SH-SY5Y (cell line): Measurements from ENCODE around the gene DPF1.

Experiments used
- GATA2 ChIP-seq: IDR thresholded peaks from 2 replicates; pipeline ENCODE4 v1.6.1; 2011; ENCODE audit warnings: mild to moderate bottlenecking, low read depth, low read length
- GATA3 ChIP-seq: IDR thresholded peaks from 2 replicates; pipeline ENCODE4 v1.6.1; 2011; ENCODE audit warnings: low read depth, mild to moderate bottlenecking, low read length, moderate library complexity

Gene DPF1

DNA sequence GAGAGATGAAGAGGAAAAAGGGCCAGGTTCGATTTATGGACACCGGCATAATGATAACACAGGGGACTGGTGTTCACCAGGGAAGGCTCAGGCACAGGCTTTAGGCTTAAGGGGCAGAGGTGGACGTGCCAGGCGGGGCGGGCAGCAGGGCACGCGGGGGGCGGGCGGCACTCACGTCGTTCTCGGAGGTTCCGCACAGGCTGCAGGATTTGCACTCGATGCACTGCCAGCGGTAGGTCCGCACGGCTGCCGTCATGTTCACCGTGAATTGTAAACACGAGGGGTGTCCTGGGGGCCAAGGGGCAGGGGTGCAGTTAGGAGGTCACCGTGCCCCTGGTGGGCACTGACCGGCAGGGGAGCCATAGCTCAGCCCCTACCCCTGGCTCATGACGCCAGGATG, 10.6 kb downstream of the DPF1 start:
- no peak for TF ChIP-seq GATA2
- TF ChIP-seq GATA3: no peak

DNA sequence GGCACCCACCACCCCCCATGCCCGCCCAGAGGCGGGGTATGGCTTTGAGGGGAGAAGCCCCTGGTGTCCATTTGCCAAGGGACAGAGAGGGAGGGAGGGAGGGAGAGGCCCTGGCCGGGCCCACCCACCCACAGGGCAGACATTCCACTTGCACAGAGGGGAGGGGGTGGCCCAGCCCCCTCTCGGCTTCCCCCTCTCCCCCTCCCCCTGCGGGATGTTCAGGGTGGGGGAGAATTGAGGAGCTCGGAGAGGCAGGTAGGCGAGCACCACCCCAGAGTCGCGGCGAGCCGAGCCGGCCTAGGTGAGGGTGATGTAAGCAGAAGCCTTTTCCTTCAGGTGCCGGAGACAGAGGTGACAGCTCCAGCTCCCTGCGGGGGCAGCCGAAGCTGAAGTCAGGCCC, 12.3 kb downstream of the DPF1 start:
- TF ChIP-seq GATA2 (no peak), GATA3 (no peak)

DNA sequence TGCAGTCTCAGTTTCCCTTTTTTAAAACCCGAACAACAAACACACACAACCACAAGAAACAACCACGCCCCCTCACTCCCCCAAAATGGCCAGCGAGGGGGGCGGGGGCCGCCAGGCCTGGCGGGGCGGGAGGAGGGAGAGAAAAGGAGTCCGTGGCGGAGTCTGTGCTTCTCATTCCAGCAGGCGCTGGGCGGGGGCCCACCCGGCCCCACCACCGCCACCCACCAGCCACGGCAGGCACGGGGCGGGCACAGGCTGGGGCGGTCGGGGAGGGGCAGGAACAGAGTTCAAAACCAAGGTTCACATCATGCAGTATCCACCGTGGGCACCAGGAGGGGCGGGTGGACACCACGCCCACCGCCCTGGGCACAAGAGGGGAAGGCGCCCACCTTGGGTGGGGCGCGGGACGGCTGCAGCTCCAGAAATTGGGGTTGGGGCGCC, 12.9 kb downstream of the DPF1 start:
- no peak for TF ChIP-seq GATA3
- no peak for TF ChIP-seq GATA2

DNA sequence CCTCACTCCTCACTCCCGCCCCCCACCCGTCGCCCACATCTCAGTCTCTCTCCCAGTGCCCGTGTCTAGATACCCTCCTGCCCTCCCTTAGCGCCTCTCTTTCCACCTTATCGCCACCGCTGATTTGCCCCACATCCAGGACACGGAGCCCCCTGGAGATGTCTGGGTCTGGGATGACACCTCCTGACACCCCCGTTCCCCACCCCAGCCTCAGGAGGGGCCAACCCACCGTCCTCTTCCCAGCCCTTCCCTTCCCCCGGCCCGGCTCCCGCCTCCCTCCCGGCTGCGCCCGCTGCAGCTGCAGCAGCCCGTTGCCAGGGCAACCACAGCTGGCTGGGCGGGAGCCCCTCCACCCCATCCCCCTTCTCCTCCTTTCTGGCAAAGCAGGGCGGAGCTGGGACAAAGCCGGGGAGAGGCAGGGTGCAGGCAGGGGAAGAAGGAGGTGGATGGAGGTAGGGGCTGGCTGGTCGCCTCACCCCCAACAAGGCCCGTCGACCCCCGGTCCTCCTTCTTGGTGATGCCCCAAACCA, 13.5 kb downstream of the DPF1 start:
- no peak for TF ChIP-seq GATA3
- TF ChIP-seq GATA2: no peak

DNA sequence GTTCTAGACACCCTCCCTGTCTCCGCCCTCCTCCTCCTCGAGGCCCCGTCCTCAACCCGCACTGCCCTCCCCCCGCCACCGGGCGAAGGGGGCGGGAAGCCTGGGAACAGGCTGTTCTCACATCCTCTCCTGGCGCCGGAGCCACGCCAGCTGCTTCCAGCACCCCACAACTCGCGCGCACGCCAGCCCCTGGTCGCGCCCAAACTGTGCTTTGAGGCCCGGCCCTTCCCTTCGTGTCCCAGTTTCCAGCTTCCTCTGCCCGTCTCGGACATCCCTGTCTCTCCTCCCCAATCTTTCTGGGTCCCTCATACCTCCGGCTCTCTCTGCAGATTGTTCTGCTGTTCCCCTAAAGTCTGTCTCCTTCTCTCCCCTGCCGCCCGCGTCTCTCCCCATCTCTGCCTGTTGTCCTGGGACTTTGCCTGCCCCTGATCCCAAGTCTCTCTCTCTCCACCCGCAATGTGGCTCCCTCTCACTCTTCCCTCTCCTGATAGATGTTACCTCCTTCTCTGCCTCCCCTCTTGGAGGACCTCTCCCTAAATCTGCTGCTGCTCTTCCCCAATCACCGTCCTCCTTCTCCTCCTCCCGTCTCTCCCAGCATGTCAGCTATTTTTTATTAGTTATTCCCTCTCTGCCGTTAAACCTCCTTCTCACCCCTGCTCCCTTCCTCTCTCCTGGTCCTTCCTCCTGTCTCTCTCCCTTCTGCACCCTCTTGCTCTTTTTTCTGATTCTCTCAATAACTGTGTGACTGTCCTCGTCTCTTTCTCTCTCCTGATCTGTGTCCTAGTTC, 14.2 kb downstream of the DPF1 start:
- TF ChIP-seq GATA2 (no peak), GATA3 (no peak)

DNA sequence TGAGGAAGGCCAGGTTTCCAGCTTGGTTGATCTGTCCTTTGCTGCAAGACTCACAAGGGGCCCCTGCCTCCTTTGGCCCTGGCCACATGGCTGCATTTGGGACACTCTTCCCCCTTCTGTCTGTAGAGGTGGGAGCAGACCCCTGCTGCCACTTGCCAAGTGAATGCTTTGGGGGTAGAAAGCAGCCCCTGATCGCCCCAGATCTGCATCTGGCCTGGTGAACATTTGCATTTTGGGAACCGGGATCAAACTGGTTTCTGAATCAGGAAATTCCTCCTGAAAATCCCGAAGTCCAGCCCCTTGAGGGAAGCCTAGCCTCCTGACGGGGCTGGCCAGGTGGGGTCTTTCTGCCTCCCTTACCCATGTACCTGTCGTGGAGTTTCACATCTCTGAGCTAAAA, 14.9 kb downstream of the DPF1 start:
- TF ChIP-seq GATA2 (no peak), GATA3 (no peak)

DNA sequence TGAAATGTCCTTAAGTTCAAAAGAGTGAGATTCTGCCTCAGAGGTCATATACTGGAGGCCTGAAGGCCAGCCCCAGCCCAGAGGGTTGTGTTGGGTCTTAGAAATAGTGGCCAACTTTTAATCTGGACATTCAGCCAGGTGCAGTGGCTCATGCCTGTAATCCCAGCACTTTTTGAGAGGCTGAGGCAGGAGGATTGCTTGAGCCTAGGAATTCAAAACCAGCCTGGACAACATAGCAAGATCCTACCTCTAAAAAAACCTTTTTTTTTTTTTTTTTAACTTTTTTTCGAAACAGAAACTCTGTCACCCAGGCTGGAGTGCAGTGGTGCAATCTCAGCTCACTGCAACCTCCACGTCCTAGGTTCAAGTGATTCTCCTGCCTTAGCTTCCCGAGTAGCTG, 15.5 kb downstream of the DPF1 start:
- TF ChIP-seq GATA2 (no peak), GATA3 (no peak)

DNA sequence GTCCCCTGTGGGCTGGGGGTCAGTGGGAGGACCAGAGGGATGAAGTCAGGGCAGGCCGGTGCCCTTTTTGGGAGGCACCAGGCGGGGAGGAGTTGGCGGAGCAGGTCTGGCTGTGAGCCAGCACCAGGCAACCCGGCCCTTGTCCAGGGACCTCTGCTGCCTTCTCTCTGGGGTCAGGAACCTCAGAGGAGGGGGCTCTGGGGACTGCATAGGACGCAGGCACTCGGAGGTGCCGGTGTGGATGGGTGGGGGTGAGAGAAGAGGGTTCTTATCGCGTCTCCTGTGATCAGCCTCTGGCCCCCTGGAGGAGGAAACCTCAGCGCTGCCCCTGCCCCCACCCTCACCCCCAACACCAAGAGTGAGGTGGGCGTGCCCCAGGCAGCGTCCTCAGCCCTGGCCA, 16.5 kb downstream of the DPF1 start:
- no peak for TF ChIP-seq GATA2

DNA sequence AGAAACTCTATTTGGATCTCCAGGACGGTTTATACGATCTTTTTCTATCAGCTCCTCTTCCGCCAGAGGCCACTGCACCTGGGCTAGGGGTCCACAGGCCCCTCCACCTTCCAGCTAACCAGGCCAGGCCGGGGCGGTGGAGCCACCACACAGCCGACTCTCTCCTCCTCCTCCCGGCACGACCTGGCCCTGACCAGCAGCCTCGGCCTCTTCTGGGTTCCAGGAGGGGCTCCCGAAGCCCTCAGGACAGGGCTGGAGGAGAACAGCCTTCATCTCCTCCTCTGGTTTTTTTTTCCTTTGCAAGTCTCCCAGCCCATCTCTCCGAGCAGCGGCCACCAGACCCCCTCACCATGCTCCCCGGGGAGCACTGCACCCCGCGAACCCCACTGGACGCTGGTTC, 17.1 kb downstream of the DPF1 start:
- no peak for TF ChIP-seq GATA3
- no peak for TF ChIP-seq GATA2

DNA sequence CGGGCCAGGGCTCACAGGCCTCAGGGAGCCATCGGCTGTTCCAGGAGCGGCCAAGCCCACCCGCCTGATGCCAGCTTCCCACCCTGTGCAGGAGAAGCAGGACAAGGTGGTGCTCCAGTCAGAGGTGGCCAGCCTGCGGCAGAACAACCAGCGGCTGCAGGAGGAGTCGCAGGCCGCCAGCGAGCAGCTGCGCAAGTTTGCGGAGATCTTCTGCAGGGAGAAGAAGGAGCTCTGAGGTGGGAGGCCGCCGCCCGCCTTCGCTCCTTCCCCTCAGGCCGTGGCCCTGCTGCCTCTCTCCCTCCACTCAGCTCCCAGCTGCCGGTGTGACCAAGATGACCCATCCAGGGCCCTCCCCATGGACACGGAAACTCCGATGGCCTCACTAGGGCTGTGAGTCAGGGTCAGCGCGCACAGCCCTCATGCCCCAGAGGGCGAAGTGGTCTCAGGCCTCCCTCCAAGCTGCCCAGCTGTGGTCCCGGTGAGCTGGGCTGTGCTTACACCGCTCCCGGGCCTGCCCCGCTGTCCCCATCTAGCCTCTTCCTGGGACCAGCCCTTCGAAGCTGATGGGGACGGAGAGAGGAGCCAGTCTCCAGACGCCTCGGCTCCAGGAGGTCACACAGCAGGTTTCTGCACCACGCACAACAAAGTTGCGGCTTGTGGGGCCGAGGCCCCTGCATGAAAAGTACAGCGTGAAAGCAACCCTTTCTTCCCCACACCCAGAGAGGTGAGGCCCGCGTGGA, 17.8 kb downstream of the DPF1 start:
- TF ChIP-seq GATA2 (no peak), GATA3 (no peak)

DNA sequence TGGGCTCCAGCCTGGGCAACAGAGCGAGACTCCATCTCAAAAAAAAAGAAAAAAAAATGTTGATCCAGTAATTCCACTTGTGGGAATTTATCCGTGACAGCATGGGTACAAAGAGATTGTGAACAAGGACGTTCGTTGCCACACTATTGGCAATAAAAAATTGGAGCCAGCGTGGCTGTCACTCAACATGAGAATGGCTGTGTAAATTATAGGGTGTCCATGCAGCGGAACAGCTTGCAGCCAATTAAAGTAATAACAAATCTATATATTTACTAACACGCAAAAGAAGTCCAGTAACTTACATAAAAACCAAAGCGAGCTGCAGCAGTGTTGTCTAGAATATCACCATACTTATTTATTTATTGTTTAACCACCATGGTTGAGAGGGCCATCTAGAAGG, 19.3 kb downstream of the DPF1 start:
- no peak for TF ChIP-seq GATA3
- TF ChIP-seq GATA2: no peak

DNA sequence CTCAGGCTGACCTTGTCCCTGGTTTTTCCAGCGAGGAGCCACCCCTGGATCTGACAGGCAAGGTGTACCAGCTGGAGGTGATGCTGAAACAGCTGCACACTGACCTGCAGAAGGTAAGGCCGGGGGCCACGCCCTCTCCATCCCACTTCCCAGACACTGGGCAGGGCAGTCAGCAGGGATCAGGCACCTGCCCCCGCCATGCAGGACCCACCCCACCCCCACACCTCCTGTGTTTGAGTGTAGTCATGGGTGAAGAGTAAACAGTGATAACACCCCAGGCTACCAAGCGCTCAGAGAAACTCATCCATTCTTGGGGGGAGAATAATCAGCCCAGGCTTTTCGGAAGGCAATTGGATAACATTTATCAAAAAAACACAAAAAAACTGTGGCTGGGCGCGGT, 19.9 kb downstream of the DPF1 start:
- no peak for TF ChIP-seq GATA3
- no peak for TF ChIP-seq GATA2

DNA sequence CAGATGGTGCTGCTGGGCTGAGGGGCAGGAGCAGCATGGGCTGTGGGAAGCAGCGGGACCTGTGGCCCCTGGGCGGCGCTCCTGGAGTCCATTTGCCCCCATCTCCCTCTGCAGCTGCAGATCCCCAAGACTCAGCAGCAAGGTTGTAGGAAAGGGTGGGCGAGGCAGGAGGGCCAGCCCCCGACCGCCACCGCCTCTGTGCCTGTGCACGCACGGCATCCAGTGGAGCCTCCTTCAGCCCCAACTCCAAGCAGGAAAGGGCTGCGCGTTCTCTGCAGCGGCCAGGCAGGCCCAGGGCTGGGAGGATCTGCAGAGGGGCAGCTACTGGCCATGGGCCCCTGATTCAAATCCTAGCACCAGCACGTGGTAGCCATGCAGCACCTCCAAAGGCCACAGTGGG, 20.8 kb downstream of the DPF1 start:
- no peak for TF ChIP-seq GATA3
- no peak for TF ChIP-seq GATA2

DNA sequence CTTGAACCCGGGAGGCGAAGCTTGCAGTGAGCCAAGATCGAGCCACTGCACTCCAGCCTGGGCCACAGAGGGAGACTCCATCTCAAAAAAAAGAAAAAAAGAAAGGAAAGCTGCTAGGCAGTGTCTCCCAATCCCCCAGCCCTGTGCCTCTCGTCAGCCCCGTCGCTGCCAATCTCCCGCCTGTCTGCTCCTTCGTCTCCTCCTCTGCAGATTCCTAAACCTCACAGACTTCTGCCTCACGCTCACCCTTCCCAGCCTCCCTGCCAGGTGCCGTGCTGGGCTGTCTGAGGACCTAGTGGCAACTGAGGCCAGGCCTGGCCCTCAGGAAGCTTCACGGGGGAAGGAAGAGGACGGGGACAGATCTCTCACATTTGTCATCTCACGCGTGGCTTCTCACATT, 21.5 kb downstream of the DPF1 start:
- TF ChIP-seq GATA3 (no peak), GATA2 (no peak)

DNA sequence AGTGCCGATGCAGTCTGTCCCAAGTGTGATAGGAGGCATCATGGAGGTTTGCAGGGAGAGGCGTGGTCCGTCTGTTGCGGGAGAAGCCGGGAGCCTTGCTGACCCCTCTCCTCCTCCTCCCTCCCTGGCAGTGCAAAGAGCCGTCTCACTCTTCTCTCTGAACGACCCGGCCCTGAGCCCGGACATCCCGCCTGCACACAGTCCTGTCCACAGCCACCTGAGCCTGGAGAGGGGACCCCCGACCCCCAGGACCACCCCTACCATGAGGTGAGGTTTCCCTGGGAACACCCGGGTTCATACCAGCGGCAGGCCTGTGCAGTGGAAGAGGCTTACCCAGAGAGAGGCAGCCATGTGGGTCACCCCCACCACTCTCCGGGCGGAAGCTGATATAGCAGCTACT, 22.3 kb downstream of the DPF1 start:
- TF ChIP-seq GATA2 (no peak), GATA3 (no peak)

DNA sequence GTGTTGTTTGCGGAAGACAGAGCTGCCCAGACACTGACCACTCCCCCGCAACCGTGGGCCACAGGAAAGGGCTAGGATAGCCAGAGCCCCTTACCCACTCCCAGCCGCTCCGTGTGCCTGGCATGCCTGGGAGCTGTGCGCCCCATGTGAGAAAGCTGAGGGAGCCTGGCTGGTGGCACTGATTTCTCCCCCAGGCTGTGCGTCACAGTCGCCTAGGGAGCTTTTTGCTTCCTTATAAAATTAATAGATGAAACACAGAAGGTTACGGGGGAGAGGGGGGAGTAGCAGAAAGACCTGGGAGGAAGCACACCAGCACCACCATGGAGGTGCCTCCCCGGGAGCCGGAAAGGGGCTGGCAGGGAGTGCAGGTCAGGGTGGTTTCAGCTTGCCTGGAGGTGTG, 24.7 kb downstream of the DPF1 start:
- no peak for TF ChIP-seq GATA3
- TF ChIP-seq GATA2: no peak
